ENCODE data around the gene LRRN4.

The LRRN4 gene

GRCh38 chr20:6083926-6084325 lies 30.1 kb upstream of the LRRN4 start:
- Histone ChIP-seq H3K27me3 (replicated peaks; ENCODE audit: control insufficient read depth, insufficient read depth, low read length, poor library complexity, severe bottlenecking) (no peaks in the 10 kb centered on the region), H3K4me1 (ENCODE audit: control insufficient read depth, insufficient read depth, low read length, poor library complexity, severe bottlenecking) (no peaks in the 10 kb centered on the region), H3K4me3 (ENCODE audit: insufficient read depth, low read depth, low read length, poor library complexity, severe bottlenecking) (no peak overlapping the region), H3K9me3 (ENCODE audit: control insufficient read depth, low read length) (no peaks in the 10 kb centered on the region), H3K36me3 (ENCODE audit: control insufficient read depth, insufficient read depth, low read length) (no peaks in the 10 kb centered on the region), H3K27ac (ENCODE audit: insufficient read depth, low read length, poor library complexity, severe bottlenecking) (no peak overlapping the region)
- no peak for DNase-seq

GRCh38 chr20:6081236-6081635 lies 27.4 kb upstream of the LRRN4 start:
- Histone ChIP-seq H3K27me3 (replicated peaks; ENCODE audit: control insufficient read depth, insufficient read depth, low read length, poor library complexity, severe bottlenecking) (no peaks in the 10 kb centered on the region), H3K9me3 (ENCODE audit: control insufficient read depth, low read length) (no peaks in the 10 kb centered on the region), H3K27ac (ENCODE audit: insufficient read depth, low read length, poor library complexity, severe bottlenecking) (no peak overlapping the region), H3K36me3 (ENCODE audit: control insufficient read depth, insufficient read depth, low read length) (no peaks in the 10 kb centered on the region), H3K4me3 (ENCODE audit: insufficient read depth, low read depth, low read length, poor library complexity, severe bottlenecking) (no peak overlapping the region), H3K4me1 (ENCODE audit: control insufficient read depth, insufficient read depth, low read length, poor library complexity, severe bottlenecking) (no peaks in the 10 kb centered on the region)
- DNase-seq: no peak

GRCh38 chr20:6079016-6079415 lies 25.2 kb upstream of the LRRN4 start:
- no peaks in the 10 kb centered on the region for H3K36me3 ChIP-seq (ENCODE audit: control insufficient read depth, insufficient read depth, low read length)
- H3K4me1 ChIP-seq (ENCODE audit: control insufficient read depth, insufficient read depth, low read length, poor library complexity, severe bottlenecking): no peaks in the 10 kb centered on the region
- no peak overlapping the region for H3K4me3 ChIP-seq (ENCODE audit: insufficient read depth, low read depth, low read length, poor library complexity, severe bottlenecking)
- H3K27ac ChIP-seq (ENCODE audit: insufficient read depth, low read length, poor library complexity, severe bottlenecking): no peak overlapping the region
- H3K9me3 ChIP-seq (ENCODE audit: control insufficient read depth, low read length): no peaks in the 10 kb centered on the region
- no peak for DNase-seq
- no peaks in the 10 kb centered on the region for H3K27me3 ChIP-seq (replicated peaks; ENCODE audit: control insufficient read depth, insufficient read depth, low read length, poor library complexity, severe bottlenecking)

DNA sequence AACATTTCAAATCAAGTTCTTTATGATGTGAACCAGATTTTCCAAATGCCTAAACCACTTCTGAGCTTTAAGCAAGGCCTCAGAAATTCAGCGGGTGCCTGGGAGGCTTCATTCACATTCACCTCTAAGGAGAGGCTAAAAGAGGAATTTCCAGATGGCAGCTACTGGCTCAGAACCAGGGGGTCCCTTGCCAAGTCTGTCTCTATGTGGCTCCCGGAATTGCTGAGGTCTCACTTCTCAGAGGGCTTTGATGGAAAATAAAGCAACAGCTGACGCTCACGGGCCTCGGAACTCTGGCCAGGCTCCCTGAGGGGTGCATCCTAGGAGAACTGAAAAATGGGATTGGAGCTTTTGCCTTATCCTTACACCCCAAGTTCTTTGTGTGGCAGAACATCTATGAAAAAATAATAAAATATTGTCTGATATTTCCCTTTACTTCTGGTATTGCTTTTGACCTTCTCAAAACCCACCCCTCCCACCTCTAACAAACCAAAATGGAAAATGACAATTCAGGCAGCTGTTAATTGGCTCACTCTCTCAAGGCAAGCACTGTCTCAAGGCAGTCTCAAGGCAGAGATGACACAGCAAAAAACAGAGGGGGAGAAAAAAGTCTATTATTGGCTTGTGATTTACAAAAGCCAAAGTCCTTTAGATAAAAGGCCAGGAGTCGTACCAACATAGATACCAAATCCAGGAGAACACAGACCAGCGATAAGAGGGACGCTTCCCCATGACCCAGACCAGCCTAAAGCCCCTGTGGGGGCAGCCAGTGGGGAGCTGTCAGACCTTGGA lies 21.8 kb upstream of the LRRN4 start:
- no peak for DNase-seq
- Histone ChIP-seq H3K4me1 (ENCODE audit: control insufficient read depth, insufficient read depth, low read length, poor library complexity, severe bottlenecking) (no peaks in the 10 kb centered on the region), H3K27ac (ENCODE audit: insufficient read depth, low read length, poor library complexity, severe bottlenecking) (no peak overlapping the region), H3K36me3 (ENCODE audit: control insufficient read depth, insufficient read depth, low read length) (no peaks in the 10 kb centered on the region), H3K9me3 (ENCODE audit: control insufficient read depth, low read length) (no peaks in the 10 kb centered on the region), H3K27me3 (replicated peaks; ENCODE audit: control insufficient read depth, insufficient read depth, low read length, poor library complexity, severe bottlenecking) (no peaks in the 10 kb centered on the region), H3K4me3 (ENCODE audit: insufficient read depth, low read depth, low read length, poor library complexity, severe bottlenecking) (no peak overlapping the region)

DNA sequence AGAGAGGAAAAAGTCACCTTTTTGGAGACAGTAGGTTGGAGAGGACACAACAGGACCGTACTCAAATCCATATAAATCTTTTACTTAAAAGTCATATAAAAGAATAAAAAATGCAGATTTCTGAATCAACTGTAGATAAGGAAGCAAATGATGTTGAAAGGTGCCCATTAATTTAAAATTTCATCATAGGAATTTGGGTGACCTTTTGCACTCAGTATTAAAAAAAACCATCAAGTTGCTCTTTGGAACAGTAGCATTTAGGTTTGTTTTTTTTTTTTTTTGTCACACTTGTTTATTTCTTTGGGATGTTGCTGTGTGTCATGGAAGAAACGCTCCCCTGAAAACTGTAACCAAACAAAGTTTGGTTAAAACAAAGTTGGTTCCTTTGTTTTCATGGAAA lies 20.9 kb upstream of the LRRN4 start:
- Histone ChIP-seq H3K27ac (ENCODE audit: insufficient read depth, low read length, poor library complexity, severe bottlenecking) (no peak overlapping the region), H3K27me3 (replicated peaks; ENCODE audit: control insufficient read depth, insufficient read depth, low read length, poor library complexity, severe bottlenecking) (no peaks in the 10 kb centered on the region), H3K4me3 (ENCODE audit: insufficient read depth, low read depth, low read length, poor library complexity, severe bottlenecking) (no peak overlapping the region), H3K9me3 (ENCODE audit: control insufficient read depth, low read length) (no peaks in the 10 kb centered on the region), H3K4me1 (ENCODE audit: control insufficient read depth, insufficient read depth, low read length, poor library complexity, severe bottlenecking) (no peaks in the 10 kb centered on the region), H3K36me3 (ENCODE audit: control insufficient read depth, insufficient read depth, low read length) (no peaks in the 10 kb centered on the region)
- no peak for DNase-seq

- Histone ChIP-seq H3K36me3 (ENCODE audit: control insufficient read depth, insufficient read depth, low read length) (no peaks in the 10 kb centered on the region), H3K4me3 (ENCODE audit: insufficient read depth, low read depth, low read length, poor library complexity, severe bottlenecking) (no peak overlapping the region), H3K27ac (ENCODE audit: insufficient read depth, low read length, poor library complexity, severe bottlenecking) (no peak overlapping the region), H3K27me3 (replicated peaks; ENCODE audit: control insufficient read depth, insufficient read depth, low read length, poor library complexity, severe bottlenecking) (no peaks in the 10 kb centered on the region), H3K4me1 (ENCODE audit: control insufficient read depth, insufficient read depth, low read length, poor library complexity, severe bottlenecking) (no peaks in the 10 kb centered on the region), H3K9me3 (ENCODE audit: control insufficient read depth, low read length) (no peaks in the 10 kb centered on the region)
- no peak for DNase-seq
Observed at GRCh38 chr20:6074145-6074561, 20.3 kb upstream of the LRRN4 start.

DNA sequence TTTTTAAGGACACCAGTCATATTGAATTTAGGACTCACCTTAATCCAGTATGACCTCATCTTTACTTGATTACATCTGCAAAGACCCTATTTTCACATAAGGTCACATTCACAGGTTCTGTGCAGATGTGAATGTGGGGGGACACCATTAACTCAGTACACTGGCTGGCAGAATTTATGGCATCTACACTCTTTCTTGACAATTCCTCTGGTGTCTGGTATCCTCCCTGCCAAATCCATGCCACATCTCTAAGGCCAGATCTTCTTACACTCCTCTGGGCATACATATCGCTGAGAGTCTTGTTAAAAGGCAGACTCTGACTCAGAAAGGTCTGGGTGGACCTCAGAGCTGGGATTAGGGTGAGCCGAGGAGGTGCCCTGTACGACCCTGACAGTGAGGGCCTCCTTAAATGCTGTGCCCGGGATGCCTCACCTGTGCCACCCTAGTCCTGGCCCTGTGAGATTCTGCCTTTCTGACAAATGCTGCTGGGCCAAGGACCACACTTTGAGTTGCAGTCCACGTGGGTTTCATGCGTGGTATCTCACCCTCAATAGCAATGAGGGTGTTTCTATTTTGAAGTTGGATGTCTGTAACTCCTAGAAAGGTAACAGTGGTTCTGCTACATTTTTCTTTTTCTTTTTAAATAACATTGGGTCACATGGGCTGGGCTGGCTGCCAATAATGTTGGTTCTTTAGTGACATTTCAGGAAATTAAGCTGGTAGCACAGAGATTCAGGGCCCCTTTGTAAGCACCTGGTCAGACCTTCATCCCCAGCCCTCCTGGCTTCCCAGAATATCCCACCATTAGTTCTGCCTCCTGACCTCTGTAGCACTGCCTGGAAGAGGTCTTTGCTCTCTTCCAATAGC lies 17.2 kb upstream of the LRRN4 start:
- no peak for DNase-seq
- Histone ChIP-seq H3K27me3 (replicated peaks; ENCODE audit: control insufficient read depth, insufficient read depth, low read length, poor library complexity, severe bottlenecking) (no peaks in the 10 kb centered on the region), H3K9me3 (ENCODE audit: control insufficient read depth, low read length) (no peaks in the 10 kb centered on the region), H3K4me1 (ENCODE audit: control insufficient read depth, insufficient read depth, low read length, poor library complexity, severe bottlenecking) (no peaks in the 10 kb centered on the region), H3K27ac (ENCODE audit: insufficient read depth, low read length, poor library complexity, severe bottlenecking) (no peak overlapping the region), H3K36me3 (ENCODE audit: control insufficient read depth, insufficient read depth, low read length) (no peaks in the 10 kb centered on the region), H3K4me3 (ENCODE audit: insufficient read depth, low read depth, low read length, poor library complexity, severe bottlenecking) (no peak overlapping the region)

DNA sequence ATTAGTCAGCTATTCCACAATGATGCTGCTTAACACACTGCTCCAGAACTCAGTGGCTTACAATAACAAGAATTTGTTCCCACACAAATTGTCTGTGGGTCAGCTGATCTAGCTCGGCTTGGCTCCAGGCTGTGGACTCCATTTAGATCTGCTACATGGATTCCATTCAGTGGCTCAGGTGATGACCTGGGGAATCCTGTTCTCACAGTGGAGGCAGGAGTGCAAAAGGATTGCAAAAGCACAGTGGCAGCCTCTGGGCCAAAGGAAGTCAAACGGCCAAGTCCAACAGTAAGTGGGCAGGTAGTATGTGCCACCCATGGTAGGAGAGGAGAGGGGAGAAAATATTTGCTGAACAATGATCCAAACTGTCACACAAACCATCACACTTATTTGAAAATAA lies 15.8 kb upstream of the LRRN4 start:
- Histone ChIP-seq H3K4me3 (ENCODE audit: insufficient read depth, low read depth, low read length, poor library complexity, severe bottlenecking) (no peak overlapping the region), H3K4me1 (ENCODE audit: control insufficient read depth, insufficient read depth, low read length, poor library complexity, severe bottlenecking) (no peaks in the 10 kb centered on the region), H3K27ac (ENCODE audit: insufficient read depth, low read length, poor library complexity, severe bottlenecking) (no peak overlapping the region), H3K36me3 (ENCODE audit: control insufficient read depth, insufficient read depth, low read length) (no peaks in the 10 kb centered on the region), H3K9me3 (ENCODE audit: control insufficient read depth, low read length) (no peaks in the 10 kb centered on the region), H3K27me3 (replicated peaks; ENCODE audit: control insufficient read depth, insufficient read depth, low read length, poor library complexity, severe bottlenecking) (no peaks in the 10 kb centered on the region)
- no peak for DNase-seq

GRCh38 chr20:6067763-6068318 lies 14.0 kb upstream of the LRRN4 start:
- Histone ChIP-seq H3K9me3 (ENCODE audit: control insufficient read depth, low read length) (no peaks in the 10 kb centered on the region), H3K36me3 (ENCODE audit: control insufficient read depth, insufficient read depth, low read length) (no peaks in the 10 kb centered on the region)
- no peak for DNase-seq

GRCh38 chr20:6066582-6066981 lies 12.7 kb upstream of the LRRN4 start:
- no peak for DNase-seq
- H3K4me3 ChIP-seq (ENCODE audit: insufficient read depth, low read depth, low read length, poor library complexity, severe bottlenecking): no peak overlapping the region
- H3K9me3 ChIP-seq (ENCODE audit: control insufficient read depth, low read length): no peaks in the 10 kb centered on the region
- H3K4me1 ChIP-seq (ENCODE audit: control insufficient read depth, insufficient read depth, low read length, poor library complexity, severe bottlenecking): peaks cover 2% of the 10 kb centered on the region
- no peaks in the 10 kb centered on the region for H3K36me3 ChIP-seq (ENCODE audit: control insufficient read depth, insufficient read depth, low read length)
- no peak overlapping the region for H3K27ac ChIP-seq (ENCODE audit: insufficient read depth, low read length, poor library complexity, severe bottlenecking)
- no peaks in the 10 kb centered on the region for H3K27me3 ChIP-seq (replicated peaks; ENCODE audit: control insufficient read depth, insufficient read depth, low read length, poor library complexity, severe bottlenecking)

More at GRCh38 chr20:6067763-6068318, 14.0 kb upstream of the LRRN4 start:
- Histone ChIP-seq H3K27ac (ENCODE audit: insufficient read depth, low read length, poor library complexity, severe bottlenecking) (no peak overlapping the region), H3K27me3 (replicated peaks; ENCODE audit: control insufficient read depth, insufficient read depth, low read length, poor library complexity, severe bottlenecking) (no peaks in the 10 kb centered on the region), H3K4me1 (ENCODE audit: control insufficient read depth, insufficient read depth, low read length, poor library complexity, severe bottlenecking) (no peaks in the 10 kb centered on the region), H3K4me3 (ENCODE audit: insufficient read depth, low read depth, low read length, poor library complexity, severe bottlenecking) (no peak overlapping the region)

All from effector memory CD4-positive, alpha-beta T cell (primary cell).